ENCODE measurements around the gene TBXA2R.

TBXA2R gene

GRCh38 chr19:3623716-3624115 lies 17.0 kb upstream of the TBXA2R start:
- TF ChIP-seq CTCF (conservative IDR thresholded peaks at IDR 0.05; ENCODE audit: low read depth, low read length) = no peak
- H3K4me3 ChIP-seq (ENCODE audit: low read length) = no peak overlapping the region
- DNase-seq (ENCODE audit: low read depth) = no peak

GRCh38 chr19:3622224-3622623 lies 15.5 kb upstream of the TBXA2R start:
- no peak for DNase-seq (ENCODE audit: low read depth)
- no peak overlapping the region for H3K4me3 ChIP-seq (ENCODE audit: low read length)
- no peak for TF ChIP-seq CTCF (conservative IDR thresholded peaks at IDR 0.05; ENCODE audit: low read depth, low read length)

GRCh38 chr19:3621689-3622088 lies 15.0 kb upstream of the TBXA2R start:
- H3K4me3 ChIP-seq (ENCODE audit: low read length) = no peak overlapping the region
- no peak for TF ChIP-seq CTCF (conservative IDR thresholded peaks at IDR 0.05; ENCODE audit: low read depth, low read length)

GRCh38 chr19:3620817-3621547 lies 14.3 kb upstream of the TBXA2R start:
- TF ChIP-seq CTCF (conservative IDR thresholded peaks at IDR 0.05; ENCODE audit: low read depth, low read length) = no peak
- no peak for DNase-seq (ENCODE audit: low read depth)
- no peak overlapping the region for H3K4me3 ChIP-seq (ENCODE audit: low read length)

More at GRCh38 chr19:3621689-3622088, 15.0 kb upstream of the TBXA2R start:
- no peak for DNase-seq (ENCODE audit: low read depth)

- H3K4me3 ChIP-seq (ENCODE audit: low read length) = no peak overlapping the region
- TF ChIP-seq CTCF (conservative IDR thresholded peaks at IDR 0.05; ENCODE audit: low read depth, low read length) = no peak
- DNase-seq (ENCODE audit: low read depth) = no peak
These were observed 13.6 kb upstream of the TBXA2R start for GRCh38 chr19:3620145-3620816.

GRCh38 chr19:3619631-3620012 lies 12.9 kb upstream of the TBXA2R start:
- no peak overlapping the region for H3K4me3 ChIP-seq (ENCODE audit: low read length)

More at GRCh38 chr19:3619631-3620012, 12.9 kb upstream of the TBXA2R start:
- no peak for TF ChIP-seq CTCF (conservative IDR thresholded peaks at IDR 0.05; ENCODE audit: low read depth, low read length)
- no peak for DNase-seq (ENCODE audit: low read depth)
